Esophagus muscularis mucosa (tissue), 3 donors: Measurements from ENCODE around the gene MAZ.

Source experiments
- EP300 ChIP-seq: sonication (generic); formaldehyde crosslinking; IDR thresholded peaks from one replicate; pipeline ENCODE4 v1.6.1; 2017; ENCODE audit warnings: antibody characterized with exemption
- TF ChIP-seq, protein P1 (sequence below), 3 experiments: fragments of 200-600 bp in 2 of 3; fragments of 450-650 bp in 1 of 3; sonication (generic) in 2 of 3; IDR thresholded peaks; one replicate each; pipeline ENCODE4 v1.5.1; 2017 to 2019; ENCODE audit warnings: antibody characterized with exemption in 3 of 3, mild to moderate bottlenecking in 2 of 3, moderate library complexity in 1 of 3

DNA sequence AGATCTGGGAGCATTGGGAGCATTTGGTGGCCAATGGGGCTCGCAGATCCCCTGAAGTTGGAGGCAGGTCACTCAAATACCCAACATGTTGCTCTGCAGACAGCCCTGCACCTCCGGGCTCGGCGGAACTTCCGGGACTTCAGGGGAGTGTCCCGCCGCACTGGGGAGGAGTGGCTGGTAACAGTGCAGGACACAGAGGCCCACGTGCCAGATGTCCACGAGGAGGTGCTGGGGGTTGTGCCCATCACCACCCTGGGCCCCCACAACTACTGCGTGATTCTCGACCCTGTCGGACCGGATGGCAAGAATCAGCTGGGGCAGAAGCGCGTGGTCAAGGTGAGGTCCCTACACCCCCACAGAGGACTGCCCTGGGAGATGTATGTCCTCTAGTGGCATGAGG is 30.3 kb downstream of the MAZ start:
- TF ChIP-seq, protein P1, sequence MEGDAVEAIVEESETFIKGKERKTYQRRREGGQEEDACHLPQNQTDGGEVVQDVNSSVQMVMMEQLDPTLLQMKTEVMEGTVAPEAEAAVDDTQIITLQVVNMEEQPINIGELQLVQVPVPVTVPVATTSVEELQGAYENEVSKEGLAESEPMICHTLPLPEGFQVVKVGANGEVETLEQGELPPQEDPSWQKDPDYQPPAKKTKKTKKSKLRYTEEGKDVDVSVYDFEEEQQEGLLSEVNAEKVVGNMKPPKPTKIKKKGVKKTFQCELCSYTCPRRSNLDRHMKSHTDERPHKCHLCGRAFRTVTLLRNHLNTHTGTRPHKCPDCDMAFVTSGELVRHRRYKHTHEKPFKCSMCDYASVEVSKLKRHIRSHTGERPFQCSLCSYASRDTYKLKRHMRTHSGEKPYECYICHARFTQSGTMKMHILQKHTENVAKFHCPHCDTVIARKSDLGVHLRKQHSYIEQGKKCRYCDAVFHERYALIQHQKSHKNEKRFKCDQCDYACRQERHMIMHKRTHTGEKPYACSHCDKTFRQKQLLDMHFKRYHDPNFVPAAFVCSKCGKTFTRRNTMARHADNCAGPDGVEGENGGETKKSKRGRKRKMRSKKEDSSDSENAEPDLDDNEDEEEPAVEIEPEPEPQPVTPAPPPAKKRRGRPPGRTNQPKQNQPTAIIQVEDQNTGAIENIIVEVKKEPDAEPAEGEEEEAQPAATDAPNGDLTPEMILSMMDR (IDR thresholded peaks at IDR 0.05) = no peak
- TF ChIP-seq EP300 = no peak
